22Rv1 (cell line): ENCODE measurements around the gene MRPS14.

Experiments used
- H3K27ac ChIP-seq: fragments of 450-650 bp; 2 replicates; pipeline ENCODE4 v1.5.1; 2017
- ZFX ChIP-seq: fragments of 450-650 bp; IDR thresholded peaks from 2 replicates; pipeline ENCODE4 v1.6.1; 2017; ENCODE audit warnings: antibody characterized with exemption, borderline replicate concordance
- TF ChIP-seq, protein P1 (sequence below): fragments of 450-650 bp; IDR thresholded peaks from 2 replicates; pipeline ENCODE4 v1.5.1; 2017; ENCODE audit warnings: mild to moderate bottlenecking

Gene MRPS14

DNA sequence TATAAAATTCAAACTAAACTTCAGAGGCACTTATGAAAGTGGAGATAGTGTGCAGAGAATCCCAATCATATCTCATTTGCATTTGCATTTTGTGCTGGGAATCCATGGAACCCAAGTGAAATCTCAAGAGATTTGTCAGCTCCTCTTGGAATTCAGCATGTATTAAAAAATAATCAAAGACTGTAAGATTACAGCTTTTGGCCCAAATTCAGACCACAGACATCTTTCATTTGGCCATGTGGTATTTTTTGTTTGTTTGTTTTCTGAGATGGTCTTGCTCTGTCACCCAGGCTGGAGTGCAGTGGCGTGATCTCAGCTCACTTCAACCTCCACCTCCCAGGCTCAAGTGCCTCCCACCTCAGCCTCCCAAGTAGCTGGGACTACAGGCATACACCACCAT, 27.3 kb downstream of the MRPS14 start:
- H3K27ac ChIP-seq = no peak overlapping the region

DNA sequence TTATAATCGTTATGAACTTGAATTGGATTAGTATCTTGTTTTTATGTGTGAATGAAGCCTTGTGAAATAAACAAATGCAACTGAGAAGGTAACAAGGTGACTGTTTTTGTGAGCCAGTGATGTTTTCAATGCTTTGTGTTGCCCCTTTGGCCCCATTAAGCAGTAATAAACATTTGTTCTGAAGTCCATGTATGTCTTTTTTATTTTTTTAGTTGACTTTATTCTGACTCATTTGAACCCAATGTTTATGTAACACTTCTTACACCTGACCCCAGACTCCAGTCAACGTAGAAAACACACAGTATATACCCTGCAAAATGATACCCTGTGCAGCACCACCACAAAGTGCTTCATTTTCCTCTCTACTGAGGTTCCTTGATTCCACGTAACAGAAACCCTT, 28.1 kb downstream of the MRPS14 start:
- H3K27ac ChIP-seq = no peak overlapping the region
- no peak for TF ChIP-seq ZFX
- TF ChIP-seq, protein P1, sequence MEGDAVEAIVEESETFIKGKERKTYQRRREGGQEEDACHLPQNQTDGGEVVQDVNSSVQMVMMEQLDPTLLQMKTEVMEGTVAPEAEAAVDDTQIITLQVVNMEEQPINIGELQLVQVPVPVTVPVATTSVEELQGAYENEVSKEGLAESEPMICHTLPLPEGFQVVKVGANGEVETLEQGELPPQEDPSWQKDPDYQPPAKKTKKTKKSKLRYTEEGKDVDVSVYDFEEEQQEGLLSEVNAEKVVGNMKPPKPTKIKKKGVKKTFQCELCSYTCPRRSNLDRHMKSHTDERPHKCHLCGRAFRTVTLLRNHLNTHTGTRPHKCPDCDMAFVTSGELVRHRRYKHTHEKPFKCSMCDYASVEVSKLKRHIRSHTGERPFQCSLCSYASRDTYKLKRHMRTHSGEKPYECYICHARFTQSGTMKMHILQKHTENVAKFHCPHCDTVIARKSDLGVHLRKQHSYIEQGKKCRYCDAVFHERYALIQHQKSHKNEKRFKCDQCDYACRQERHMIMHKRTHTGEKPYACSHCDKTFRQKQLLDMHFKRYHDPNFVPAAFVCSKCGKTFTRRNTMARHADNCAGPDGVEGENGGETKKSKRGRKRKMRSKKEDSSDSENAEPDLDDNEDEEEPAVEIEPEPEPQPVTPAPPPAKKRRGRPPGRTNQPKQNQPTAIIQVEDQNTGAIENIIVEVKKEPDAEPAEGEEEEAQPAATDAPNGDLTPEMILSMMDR = no peak

More for the DNA sequence above, 27.3 kb downstream of the MRPS14 start:
- no peak for TF ChIP-seq ZFX
- TF ChIP-seq, protein P1 = no peak

DNA sequence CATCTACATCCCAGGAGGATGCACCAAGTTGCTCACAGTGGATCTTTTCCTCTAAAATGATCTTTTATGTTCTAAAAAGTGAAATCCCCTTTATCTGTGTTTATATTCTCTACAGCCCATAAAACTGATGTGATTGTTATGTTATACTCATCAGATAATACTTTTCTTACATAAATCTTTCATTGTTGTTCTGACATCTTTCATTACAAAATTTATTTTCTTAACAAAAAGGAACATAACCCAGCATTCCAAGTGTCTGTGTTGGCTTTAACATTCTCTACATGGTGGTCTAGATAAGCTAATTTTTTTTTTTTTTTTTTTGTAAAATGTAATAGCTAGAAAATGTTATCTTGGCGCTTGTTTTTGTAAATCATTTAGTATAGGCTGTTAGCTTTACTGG, 31.8 kb downstream of the MRPS14 start:
- H3K27ac ChIP-seq = no peak overlapping the region
- TF ChIP-seq ZFX = no peak
- TF ChIP-seq, protein P1 = no peak

DNA sequence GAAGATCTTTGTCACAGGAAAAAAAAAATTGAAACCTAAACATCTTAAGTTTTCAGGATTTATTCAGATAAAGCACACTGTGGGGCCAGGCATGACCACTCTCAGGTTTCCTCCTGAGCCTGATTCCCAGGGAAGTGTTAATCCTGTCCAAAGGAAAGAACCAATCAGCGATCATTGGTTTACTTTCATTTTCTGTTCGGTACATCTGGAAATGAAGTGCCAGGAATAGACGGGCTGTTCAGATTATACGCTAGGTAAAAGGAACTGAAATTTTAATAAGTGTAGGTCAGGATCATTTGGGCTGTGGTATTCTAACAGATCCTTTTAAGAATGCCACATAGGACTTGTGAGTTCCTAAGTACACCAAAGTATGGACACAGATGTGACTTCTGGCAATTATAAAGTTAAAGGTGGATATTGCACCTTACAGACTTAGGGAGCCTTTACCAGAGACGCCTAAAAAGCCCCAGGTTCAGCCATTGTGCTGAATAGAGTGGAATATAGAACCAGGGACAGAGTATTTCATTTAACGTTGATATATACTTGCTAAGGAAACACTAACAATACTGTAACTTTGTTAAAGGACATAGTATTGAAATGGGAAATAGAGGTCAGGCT, 32.7 kb downstream of the MRPS14 start:
- H3K27ac ChIP-seq = peak overlapping the region; percentile 38
- no peak for TF ChIP-seq ZFX
- TF ChIP-seq, protein P1 = no peak

- H3K27ac ChIP-seq = no peak overlapping the region
- TF ChIP-seq, protein P1 = no peak
Measured at GRCh38 chr1:174989536-174990220, 33.5 kb downstream of the MRPS14 start.

DNA sequence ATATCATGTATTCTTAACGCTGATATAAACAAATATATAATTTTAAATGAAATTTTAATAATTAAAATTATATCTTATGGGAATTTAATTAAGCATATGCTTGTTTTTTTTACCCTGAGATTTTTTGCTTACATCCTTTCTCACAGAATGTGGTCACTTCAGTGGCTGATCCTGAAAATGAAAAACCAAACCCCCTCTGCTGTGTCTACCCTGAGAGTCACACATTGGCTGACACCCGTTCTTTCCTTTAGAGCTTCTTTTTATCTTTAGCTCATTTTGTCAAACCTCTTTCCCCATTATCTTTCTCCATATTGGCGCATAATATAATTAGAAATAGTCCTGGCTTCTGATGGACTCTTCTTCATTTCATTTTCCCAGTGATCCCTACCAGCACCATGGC, 34.2 kb downstream of the MRPS14 start:
- no peak overlapping the region for H3K27ac ChIP-seq
- TF ChIP-seq, protein P1 = no peak
- no peak for TF ChIP-seq ZFX

GRCh38 chr1:174988539-174988938, 34.7 kb downstream of the MRPS14 start:
- H3K27ac ChIP-seq = no peak overlapping the region
- no peak for TF ChIP-seq ZFX
- TF ChIP-seq, protein P1 = no peak
